ENCODE measurements around the gene KMT5C.

KMT5C gene

DNA sequence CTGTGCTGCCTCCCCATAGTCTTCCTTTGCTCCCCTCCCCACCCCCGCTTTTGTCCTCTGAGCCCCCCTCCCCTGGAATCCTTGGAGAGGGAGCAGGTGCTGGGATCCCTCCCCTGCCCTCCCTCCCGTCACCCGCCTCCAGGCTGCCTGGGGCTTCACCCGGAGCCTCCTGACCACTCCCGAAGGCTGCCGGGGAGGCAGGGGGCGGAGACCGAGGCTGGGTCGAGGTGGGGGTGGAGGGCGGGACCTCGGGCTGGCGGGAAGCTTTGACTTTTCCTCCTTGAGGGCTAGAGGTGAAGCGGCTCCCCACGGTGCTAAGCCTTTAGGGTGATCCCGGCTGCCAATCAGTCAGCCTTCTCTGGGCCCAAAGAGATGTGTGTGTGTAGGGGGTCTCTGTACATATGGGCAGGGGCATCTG is 1.5 kb downstream of the KMT5C start:
- Histone ChIP-seq H3K27ac (ENCODE audit: low read length) (peak overlapping the region; percentile 30), H3K27me3 (ENCODE audit: insufficient read depth, low read length) (no peaks in the 10 kb centered on the region; the same call in 1 of the 2 replicates), H3K36me3 (ENCODE audit: insufficient read depth, low read depth, low read length) (peaks cover 35% of the 10 kb centered on the region), H3K9ac (ENCODE audit: low read depth, low read length) (peak overlapping the region; percentile 82), H3K9me3 (ENCODE audit: insufficient read depth, low read depth, low read length) (no peaks in the 10 kb centered on the region), H3K4me3 (ENCODE audit: low read length) (peak overlapping the region; percentile 87), H3K4me1 (ENCODE audit: insufficient read depth, low read length) (peaks cover 5% of the 10 kb centered on the region; the same call in 1 of the 2 replicates)

DNA sequence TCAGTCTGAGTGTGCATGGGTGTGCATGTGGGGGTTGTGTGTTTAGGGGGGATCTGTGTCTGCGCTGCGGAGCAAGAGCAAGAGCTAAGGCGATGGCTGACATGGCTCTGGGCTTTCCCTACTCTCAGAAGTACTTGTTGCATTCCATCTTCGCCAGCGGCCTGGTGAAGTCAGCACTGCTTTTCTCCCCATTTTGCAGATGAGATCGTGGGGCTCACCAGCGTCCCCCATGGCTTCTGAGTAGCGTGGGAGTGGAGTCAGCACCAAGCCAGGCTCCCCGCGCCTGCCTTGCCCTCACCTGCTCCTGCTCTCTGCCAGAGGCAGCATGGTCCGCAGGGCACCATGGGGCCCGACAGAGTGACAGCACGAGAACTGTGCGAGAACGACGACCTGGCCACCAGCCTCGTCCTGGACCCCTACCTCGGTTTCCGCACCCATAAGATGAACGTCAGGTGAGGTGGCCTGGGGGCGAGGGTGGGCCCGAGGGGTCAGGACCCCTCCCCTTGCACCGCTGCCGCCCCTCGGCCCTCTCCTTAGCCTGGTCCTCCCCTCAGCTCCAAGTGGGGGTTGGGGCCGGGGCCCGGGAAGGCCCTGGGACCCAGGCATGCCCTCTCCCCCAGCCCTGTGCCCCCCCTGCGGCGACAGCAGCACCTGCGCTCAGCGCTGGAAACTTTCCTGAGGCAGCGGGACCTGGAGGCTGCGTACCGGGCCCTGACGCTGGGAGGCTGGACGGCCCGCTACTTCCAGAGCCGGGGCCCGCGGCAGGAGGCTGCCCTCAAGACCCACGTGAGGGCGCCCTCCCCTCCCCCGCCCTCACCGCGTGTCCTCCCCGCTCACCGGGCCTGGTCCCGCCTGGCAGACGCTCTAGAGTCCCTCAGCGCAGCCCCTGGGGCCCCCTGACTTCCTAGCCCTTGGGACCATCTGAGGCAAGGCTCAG is 2.2 kb downstream of the KMT5C start:
- Histone ChIP-seq H3K36me3 (ENCODE audit: insufficient read depth, low read depth, low read length) (peaks cover 38% of the 10 kb centered on the region), H3K9ac (ENCODE audit: low read depth, low read length) (peak overlapping the region; percentile 51), H3K27me3 (ENCODE audit: insufficient read depth, low read length) (no peaks in the 10 kb centered on the region), H3K9me3 (ENCODE audit: insufficient read depth, low read depth, low read length) (no peaks in the 10 kb centered on the region), H3K4me1 (ENCODE audit: insufficient read depth, low read length) (peaks cover 5% of the 10 kb centered on the region; the same call in 1 of the 2 replicates), H3K4me3 (ENCODE audit: low read length) (peak overlapping the region; percentile 87), H3K27ac (ENCODE audit: low read length) (peak overlapping the region; percentile 30)

DNA sequence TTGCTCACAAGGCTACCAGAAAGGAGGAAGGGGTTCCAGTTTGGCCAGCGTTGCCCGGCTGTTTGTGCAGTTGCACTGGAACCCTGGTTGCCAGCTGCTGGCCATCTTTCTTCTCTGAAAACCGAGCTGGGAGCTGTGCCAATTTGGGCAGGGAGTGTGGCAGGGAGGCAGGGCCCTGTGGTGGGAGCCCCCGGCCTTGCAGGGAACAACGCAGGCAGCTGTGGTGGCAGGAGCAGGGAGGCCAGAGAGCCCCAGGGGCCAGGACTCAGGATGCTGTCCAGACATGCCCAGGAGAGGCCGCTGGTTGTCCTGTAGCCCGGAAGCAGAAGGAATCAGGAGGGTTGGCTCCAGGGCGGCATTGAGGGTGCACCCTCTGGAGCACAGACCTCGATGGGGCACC is 4.8 kb downstream of the KMT5C start:
- Histone ChIP-seq H3K9me3 (ENCODE audit: insufficient read depth, low read depth, low read length) (no peaks in the 10 kb centered on the region), H3K36me3 (ENCODE audit: insufficient read depth, low read depth, low read length) (peaks cover 38% of the 10 kb centered on the region), H3K4me3 (ENCODE audit: low read length) (no peak overlapping the region), H3K27me3 (ENCODE audit: insufficient read depth, low read length) (no peaks in the 10 kb centered on the region), H3K27ac (ENCODE audit: low read length) (no peak overlapping the region), H3K4me1 (ENCODE audit: insufficient read depth, low read length) (peaks cover 17% of the 10 kb centered on the region; the same call in 1 of the 2 replicates), H3K9ac (ENCODE audit: low read depth, low read length) (no peak overlapping the region)

DNA sequence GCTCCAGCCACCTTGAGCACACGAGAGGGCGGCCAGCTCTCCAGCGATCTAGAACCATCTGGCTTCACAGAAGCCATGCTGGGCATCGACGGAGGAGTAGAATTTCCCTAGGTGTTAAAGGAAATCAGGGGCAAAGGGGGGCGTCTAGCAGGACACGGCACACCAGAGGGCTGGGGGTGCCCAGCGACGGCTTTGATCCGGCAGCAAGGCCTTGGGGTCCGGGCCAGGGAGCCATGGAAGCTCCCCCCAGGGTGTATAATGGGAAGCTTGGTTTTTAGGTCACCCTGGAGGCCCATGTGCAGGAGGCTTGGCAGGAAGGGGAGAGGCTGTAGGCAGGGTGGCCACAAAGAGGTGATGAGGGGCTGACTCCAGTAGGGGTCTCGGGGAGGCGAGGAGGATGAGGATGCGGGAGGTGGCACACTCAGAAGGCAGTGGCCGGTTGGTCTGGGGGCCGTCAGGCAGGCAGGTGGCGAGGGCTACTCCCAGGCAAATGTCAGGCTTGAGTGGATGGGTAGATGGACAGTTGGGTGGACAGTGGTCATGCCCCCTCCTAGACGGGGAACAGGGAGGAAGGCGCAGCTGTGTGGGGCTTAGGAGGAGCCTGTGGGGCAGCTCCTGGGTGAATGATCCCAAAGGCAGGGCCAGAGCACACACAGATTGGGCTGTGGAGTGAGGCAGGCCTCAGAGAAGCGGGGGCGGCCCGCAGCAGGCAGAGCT is 5.6 kb downstream of the KMT5C start:
- H3K36me3 ChIP-seq (ENCODE audit: insufficient read depth, low read depth, low read length), result peaks cover 38% of the 10 kb centered on the region
- H3K4me1 ChIP-seq (ENCODE audit: insufficient read depth, low read length), result peaks cover 17% of the 10 kb centered on the region; the same call in 1 of the 2 replicates
- no peaks in the 10 kb centered on the region for H3K9me3 ChIP-seq (ENCODE audit: insufficient read depth, low read depth, low read length)

DNA sequence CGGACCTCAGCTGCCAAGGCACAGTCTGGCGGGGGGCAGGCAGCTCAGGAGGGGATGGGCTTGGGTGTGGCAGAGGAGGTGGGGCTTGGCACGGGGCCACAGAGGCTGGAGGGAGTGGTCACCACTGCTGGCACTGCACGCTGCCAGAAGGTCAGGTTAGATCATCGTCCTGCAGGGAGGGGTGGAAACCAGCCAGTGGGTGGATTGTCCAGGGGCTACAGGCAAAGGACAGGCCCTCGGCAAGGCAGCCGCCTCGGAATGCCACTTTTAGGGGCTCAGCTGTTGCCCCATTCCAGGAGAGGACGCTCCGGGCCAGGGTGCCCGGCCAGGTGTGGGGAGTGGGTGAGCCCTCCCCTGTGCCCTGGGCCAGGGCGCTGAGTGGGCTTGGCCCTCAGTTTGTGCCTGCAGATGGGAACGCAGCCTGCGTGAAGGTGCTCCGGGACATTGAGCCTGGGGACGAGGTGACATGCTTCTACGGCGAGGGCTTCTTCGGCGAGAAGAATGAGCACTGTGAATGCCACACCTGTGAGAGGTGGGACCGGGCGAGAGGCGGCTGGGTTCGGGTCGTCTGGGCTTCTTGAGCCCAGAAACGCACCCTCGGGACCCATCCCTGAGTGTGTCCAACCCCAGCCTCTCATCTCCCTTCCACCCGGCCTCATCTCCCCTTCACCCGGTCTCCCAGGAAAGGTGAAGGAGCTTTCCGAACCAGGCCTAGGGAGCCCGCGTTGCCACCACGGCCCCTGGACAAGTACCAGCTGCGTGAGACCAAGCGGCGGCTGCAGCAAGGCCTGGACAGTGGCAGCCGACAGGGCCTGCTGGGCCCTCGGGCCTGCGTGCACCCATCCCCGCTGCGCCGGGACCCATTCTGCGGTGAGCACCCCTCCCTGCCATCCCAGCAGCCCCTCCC is 6.4 kb downstream of the KMT5C start:
- no peaks in the 10 kb centered on the region for H3K9me3 ChIP-seq (ENCODE audit: insufficient read depth, low read depth, low read length)
- no peak overlapping the region for H3K4me3 ChIP-seq (ENCODE audit: low read length)
- H3K9ac ChIP-seq (ENCODE audit: low read depth, low read length), result no peak overlapping the region
- peaks cover 7% of the 10 kb centered on the region for H3K27me3 ChIP-seq (ENCODE audit: insufficient read depth, low read length)
- no peak overlapping the region for H3K27ac ChIP-seq (ENCODE audit: low read length)
- peaks cover 17% of the 10 kb centered on the region; the same call in 1 of the 2 replicates for H3K4me1 ChIP-seq (ENCODE audit: insufficient read depth, low read length)
- H3K36me3 ChIP-seq (ENCODE audit: insufficient read depth, low read depth, low read length), result peaks cover 38% of the 10 kb centered on the region

More for the DNA sequence above, 5.6 kb downstream of the KMT5C start:
- no peaks in the 10 kb centered on the region; the same call in 1 of the 2 replicates for H3K27me3 ChIP-seq (ENCODE audit: insufficient read depth, low read length)
- no peak overlapping the region for H3K9ac ChIP-seq (ENCODE audit: low read depth, low read length)
- H3K27ac ChIP-seq (ENCODE audit: low read length), result no peak overlapping the region
- no peak overlapping the region for H3K4me3 ChIP-seq (ENCODE audit: low read length)

DNA sequence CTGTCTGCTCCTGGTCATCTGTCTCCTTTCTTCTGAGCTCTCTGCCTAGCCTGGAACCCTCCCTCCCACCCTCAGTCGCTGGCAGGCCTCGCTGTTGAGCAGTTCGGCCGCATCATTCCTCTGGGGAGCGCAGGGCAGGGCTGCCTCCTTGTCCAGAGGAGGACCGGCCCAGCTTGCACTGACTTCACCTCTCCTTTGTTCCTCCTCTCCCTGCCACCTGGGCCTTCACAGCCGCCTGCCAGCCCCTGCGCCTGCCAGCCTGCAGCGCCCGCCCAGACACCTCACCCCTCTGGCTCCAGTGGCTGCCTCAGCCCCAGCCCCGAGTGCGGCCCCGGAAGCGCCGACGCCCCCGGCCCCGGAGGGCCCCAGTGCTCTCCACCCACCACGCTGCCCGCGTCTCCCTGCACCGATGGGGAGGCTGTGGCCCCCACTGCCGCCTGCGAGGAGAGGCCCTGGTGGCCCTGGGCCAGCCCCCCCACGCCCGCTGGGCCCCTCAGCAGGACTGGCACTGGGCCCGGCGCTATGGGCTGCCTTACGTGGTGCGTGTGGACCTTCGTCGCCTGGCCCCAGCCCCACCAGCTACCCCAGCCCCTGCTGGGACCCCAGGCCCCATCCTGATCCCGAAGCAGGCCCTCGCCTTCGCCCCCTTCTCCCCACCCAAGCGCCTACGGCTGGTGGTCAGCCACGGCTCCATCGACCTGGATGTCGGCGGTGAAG is 7.2 kb downstream of the KMT5C start:
- Histone ChIP-seq H3K27ac (ENCODE audit: low read length) (no peak overlapping the region), H3K4me1 (ENCODE audit: insufficient read depth, low read length) (peaks cover 13% of the 10 kb centered on the region; the same call in 1 of the 2 replicates)

DNA sequence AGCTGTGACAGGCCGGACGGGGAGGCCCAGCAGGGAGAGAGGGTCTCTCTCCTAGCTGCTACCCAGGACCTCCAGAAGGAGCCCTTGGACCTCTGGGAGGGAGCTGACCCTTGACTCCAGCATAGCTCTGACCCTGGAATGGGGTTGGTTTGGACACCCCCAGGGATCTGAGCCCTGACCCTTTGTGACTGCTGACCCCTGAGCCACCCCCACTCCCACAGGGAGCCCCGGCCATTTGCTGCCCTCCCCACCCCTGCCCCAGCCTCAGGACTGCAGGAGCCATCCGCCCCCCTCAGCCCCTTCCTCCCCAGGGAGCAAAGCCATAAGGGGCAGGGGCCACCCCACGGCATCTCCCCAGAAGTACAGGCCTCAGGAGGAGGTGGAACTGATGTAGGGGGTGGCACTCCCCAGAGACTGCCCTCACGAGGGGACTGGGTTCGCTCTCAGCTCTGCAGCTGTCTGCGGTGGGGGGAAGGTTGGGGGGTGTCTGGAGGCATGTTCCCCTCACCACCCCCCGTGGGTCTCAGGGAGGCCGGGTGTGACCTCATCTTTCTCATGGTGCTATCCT is 7.8 kb downstream of the KMT5C start:
- Histone ChIP-seq H3K9ac (ENCODE audit: low read depth, low read length) (peak overlapping the region; percentile 68; the same call in 1 of the 2 replicates), H3K4me1 (ENCODE audit: insufficient read depth, low read length) (peaks cover 13% of the 10 kb centered on the region; the same call in 1 of the 2 replicates), H3K27ac (ENCODE audit: low read length) (peak overlapping the region; percentile 87), H3K4me3 (ENCODE audit: low read length) (no peak overlapping the region; the same call in 1 of the 2 replicates), H3K27me3 (ENCODE audit: insufficient read depth, low read length) (peaks cover 22% of the 10 kb centered on the region), H3K9me3 (ENCODE audit: insufficient read depth, low read depth, low read length) (no peaks in the 10 kb centered on the region), H3K36me3 (ENCODE audit: insufficient read depth, low read depth, low read length) (peaks cover 31% of the 10 kb centered on the region)

More for the DNA sequence above, 7.2 kb downstream of the KMT5C start:
- Histone ChIP-seq H3K9me3 (ENCODE audit: insufficient read depth, low read depth, low read length) (no peaks in the 10 kb centered on the region), H3K9ac (ENCODE audit: low read depth, low read length) (no peak overlapping the region), H3K27me3 (ENCODE audit: insufficient read depth, low read length) (peaks cover 15% of the 10 kb centered on the region), H3K36me3 (ENCODE audit: insufficient read depth, low read depth, low read length) (peaks cover 35% of the 10 kb centered on the region), H3K4me3 (ENCODE audit: low read length) (no peak overlapping the region)

DNA sequence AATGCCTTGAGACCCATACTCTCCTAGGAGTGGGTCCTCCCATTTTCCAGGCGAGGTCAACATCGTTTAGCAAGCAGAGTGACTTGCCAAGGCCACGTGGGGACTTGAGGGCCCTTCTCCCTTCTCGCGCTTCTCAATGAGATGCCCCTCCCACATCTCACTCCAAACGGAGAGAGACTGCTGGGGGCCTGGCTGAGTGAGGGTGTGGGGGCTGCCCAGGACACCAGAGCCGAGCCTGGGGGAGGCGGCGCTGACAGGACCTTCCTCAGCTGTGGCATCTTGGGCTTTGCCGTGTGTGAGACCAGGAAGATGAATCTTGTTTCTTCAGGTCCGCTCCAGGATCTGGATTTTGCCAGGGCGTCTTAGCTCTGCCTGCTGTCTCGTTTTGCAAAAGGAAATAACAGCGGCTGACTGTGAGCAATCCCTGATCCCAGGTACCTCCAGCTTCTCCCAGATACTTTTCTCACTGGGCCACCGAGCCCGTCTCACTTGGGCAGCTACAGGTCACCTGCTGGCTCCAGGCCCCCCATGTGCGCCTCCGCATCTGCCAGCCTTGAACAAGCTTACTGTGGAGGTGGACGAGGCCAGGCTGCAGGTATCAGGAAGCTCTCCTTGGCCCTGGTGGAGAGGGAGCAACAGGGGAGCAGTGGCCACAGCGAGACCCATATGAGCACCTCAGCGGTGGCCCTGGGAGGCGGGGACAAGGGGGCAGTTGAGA is 8.8 kb downstream of the KMT5C start:
- peaks cover 13% of the 10 kb centered on the region; the same call in 1 of the 2 replicates for H3K4me1 ChIP-seq (ENCODE audit: insufficient read depth, low read length)
- peak overlapping the region; percentile 35; the same call in 1 of the 2 replicates for H3K4me3 ChIP-seq (ENCODE audit: low read length)
- no peaks in the 10 kb centered on the region for H3K9me3 ChIP-seq (ENCODE audit: insufficient read depth, low read depth, low read length)
- H3K27me3 ChIP-seq (ENCODE audit: insufficient read depth, low read length), result peaks cover 31% of the 10 kb centered on the region
- peaks cover 21% of the 10 kb centered on the region for H3K36me3 ChIP-seq (ENCODE audit: insufficient read depth, low read depth, low read length)
- peak overlapping the region; percentile 87 for H3K27ac ChIP-seq (ENCODE audit: low read length)
- H3K9ac ChIP-seq (ENCODE audit: low read depth, low read length), result peak overlapping the region; percentile 68; the same call in 1 of the 2 replicates

DNA sequence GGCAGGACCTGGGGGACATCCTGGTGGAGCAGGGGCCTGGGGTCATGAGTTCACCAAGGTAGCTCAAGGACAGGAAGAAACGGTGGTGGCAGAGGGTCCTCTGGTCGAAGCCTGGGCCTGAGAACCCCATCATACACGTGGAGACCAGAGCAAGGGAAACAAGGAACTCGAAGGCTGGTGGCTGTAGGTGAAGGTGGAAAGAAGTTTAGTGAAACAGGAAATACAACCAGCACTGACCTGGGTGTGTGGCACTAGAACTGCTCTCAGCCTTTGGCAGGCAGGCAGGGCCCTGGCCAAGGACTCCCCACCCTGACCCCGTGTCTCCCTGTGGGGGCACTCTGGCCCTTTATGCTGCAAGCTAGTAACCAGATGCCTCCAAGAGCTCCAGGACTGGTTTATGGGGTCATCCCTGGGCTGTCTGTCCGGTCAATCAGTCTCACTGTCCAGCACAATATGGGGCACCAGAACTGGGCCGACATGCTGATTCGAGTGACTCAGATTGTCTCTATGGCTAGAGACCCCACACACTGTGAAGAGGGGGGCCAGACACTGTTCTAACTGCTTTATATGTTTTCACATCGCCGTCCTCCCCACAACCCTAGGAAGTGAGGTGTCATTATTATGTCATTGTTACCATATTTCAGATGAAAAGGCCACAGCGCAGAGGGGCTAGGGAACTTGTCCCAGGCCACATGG is 11.1 kb downstream of the KMT5C start:
- H3K27me3 ChIP-seq (ENCODE audit: insufficient read depth, low read length), result peaks cover 53% of the 10 kb centered on the region
- no peak overlapping the region for H3K4me3 ChIP-seq (ENCODE audit: low read length)
- no peak overlapping the region; the same call in 1 of the 2 replicates for H3K9ac ChIP-seq (ENCODE audit: low read depth, low read length)
- H3K4me1 ChIP-seq (ENCODE audit: insufficient read depth, low read length), result peaks cover 13% of the 10 kb centered on the region; the same call in 1 of the 2 replicates
- no peak overlapping the region for H3K27ac ChIP-seq (ENCODE audit: low read length)
- H3K36me3 ChIP-seq (ENCODE audit: insufficient read depth, low read depth, low read length), result 0 out of 2 replicates have a peak, but pooled peaks cover 7% of the 10 kb centered on the region
- H3K9me3 ChIP-seq (ENCODE audit: insufficient read depth, low read depth, low read length), result no peaks in the 10 kb centered on the region

All from iPS-20b (cell line).